Measurements from ENCODE around the gene PNPLA6.

The PNPLA6 gene

DNA sequence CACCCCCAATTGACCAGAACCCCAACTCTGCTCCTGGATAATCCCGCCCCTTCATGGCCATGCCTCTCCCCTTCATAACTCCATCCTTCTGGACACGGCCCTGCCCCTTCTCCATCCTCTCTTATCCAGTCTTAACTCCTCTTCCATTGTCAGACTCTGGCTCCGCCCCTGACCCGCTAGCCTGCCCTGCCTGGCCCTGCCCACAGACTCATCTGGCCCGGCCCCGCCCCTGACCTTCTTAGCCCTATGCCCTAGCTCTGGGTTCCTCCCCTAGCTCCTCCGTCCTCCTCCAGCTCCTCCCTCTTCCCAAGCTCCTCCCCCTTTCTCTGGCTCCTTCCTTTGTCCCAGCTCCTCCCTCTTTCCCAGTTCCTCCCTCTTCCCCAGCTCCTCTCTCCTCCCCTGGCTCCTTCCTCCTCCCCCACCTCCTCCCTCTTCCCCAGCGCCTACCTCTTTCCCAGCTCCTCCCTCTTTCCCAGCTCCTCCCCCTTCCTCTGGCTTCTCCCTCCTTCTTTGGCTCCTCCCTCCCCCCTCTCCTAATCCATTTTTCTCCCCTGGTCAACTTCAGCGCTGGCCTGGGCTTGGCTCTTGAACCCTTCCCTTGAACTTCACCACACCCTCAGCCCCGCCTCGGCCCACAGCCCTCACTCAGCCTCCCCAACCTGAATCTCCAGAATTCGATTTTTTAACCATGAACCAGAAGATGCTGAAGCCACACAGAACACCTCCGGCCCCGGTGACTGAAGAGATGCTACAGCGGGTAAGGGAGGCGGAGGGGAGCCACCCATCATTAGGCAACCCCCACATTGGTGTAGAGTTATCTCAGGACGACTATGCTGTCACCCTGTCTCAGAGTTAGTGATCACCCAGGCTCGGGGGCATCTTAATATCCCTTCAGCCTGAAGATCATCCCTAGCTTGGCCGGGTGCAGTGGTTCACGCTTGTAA, 28.9 kb upstream of the PNPLA6 start:
- TF ChIP-seq GATA1 (IDR thresholded peaks at IDR 0.05; ENCODE audit: low read depth, low read length) (no peak), POLR2A (IDR thresholded peaks at IDR 0.05; ENCODE audit: low read length) (no peak)
- peak; percentile 88 to 91 for DNase-seq

DNA sequence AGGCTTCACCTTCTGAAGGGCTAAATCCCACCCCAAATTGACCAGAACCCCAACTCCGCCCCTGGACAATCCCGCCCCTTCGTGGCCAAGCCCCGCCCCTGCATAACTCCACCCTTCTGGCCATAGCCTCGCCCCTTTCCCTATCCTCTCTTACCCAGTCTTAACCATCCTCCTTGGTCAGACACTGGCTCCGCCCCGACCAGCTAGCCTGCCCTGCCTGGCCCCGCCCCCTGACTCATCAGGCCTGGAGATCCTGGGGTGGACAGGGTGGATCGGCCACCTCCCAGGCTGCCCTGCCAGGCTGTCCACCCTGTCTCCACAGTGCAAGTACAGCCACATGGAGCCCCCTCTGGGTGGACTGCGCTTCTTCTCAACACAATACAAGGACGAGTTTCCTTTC, 27.6 kb upstream of the PNPLA6 start:
- TF ChIP-seq POLR2A (IDR thresholded peaks at IDR 0.05; ENCODE audit: low read length) (no peak), GATA1 (IDR thresholded peaks at IDR 0.05; ENCODE audit: low read depth, low read length) (no peak)
- DNase-seq: peak; percentile 89 to 90

- TF ChIP-seq GATA1 (IDR thresholded peaks at IDR 0.05; ENCODE audit: low read depth, low read length) (no peak), POLR2A (IDR thresholded peaks at IDR 0.05; ENCODE audit: low read length) (no peak)
- peak in 1 of 2 experiments; percentile 60 for DNase-seq
These were observed 25.9 kb upstream of the PNPLA6 start for GRCh38 chr19:7509625-7510024.

GRCh38 chr19:7512400-7512851, 23.1 kb upstream of the PNPLA6 start:
- TF ChIP-seq POLR2A (IDR thresholded peaks at IDR 0.05; ENCODE audit: low read length) (no peak), GATA1 (IDR thresholded peaks at IDR 0.05; ENCODE audit: low read depth, low read length) (no peak)
- no peak for DNase-seq

DNA sequence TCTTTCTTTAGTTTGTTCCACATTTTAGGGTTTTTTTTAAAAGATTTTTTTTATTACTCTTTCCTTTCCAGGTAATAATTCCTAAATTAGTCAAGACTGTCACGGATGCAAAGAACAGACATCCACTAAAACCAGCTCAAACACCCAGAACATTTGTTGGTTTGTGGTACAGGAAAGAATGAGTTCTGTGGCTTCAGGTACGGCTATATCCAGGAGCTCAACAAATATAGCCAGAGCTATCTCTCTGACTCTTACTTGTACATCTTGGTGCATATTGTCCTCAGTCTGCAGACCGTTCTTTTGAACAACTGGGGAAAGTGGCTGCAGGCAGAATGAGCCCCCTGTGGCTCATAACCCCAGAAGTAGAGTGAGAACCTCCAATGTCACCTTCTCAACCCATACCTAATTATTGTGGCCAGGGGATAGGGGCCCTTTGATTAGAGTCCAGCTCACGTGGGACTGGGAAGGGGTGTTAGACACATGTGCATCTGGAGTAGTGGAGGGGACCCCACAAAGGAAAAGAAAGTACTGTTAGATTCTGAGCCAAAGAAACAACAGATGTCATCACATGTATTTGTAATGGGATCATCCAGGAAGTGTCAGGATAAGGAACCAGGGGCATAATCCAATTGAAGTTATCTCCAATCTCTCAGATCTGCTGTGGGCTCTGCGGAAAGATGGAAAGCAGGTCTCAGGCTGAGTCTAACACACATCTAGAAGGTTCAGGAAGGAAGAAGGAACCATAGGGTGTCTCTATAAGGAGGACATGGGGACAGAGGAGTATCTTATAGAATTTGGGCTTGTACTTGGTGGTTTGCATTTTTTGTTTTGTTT, 21.5 kb upstream of the PNPLA6 start:
- DNase-seq: no peak
- TF ChIP-seq POLR2A (IDR thresholded peaks at IDR 0.05; ENCODE audit: low read length) (no peak), GATA1 (IDR thresholded peaks at IDR 0.05; ENCODE audit: low read depth, low read length) (no peak)

DNA sequence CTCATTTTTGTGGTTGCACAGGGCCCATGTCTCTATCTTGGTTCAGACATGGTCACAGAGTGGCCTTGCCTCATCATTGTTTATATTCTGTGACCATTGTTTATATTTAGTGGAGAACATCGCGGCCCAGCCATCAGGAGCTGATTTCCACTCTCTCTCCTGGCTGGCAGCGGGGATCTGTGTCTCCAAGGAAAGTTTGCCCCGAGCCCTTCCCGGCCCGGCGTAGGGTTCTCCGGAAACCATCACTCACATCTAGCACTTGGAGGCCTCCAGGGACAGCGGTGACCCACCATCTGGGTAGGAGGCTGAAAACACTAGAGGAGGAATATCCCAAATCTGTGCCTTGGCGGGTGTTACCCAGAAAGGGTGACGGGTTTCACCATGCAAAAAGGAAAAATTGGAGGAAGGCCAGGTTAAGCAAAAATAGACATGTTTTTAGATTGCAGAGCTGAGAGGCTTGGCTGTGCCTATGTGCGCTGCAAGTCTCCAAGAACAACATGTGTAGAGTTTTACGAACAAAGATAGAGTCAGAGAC, 20.3 kb upstream of the PNPLA6 start:
- no peak for DNase-seq
- TF ChIP-seq GATA1 (IDR thresholded peaks at IDR 0.05; ENCODE audit: low read depth, low read length): no peak
- TF ChIP-seq POLR2A (IDR thresholded peaks at IDR 0.05; ENCODE audit: low read length): no peak

- TF ChIP-seq POLR2A (IDR thresholded peaks at IDR 0.05; ENCODE audit: low read length) (no peak), GATA1 (IDR thresholded peaks at IDR 0.05; ENCODE audit: low read depth, low read length) (no peak)
- DNase-seq: peak in 1 of 2 experiments; percentile 50
These were observed 19.8 kb upstream of the PNPLA6 start, which contains the start of gene ZNF358 for GRCh38 chr19:7515645-7516151. Gene ZNF358 (plus strand): TSS chr19:7516103. CDS start chr19:7519243, 3,140 bp downstream.

DNA sequence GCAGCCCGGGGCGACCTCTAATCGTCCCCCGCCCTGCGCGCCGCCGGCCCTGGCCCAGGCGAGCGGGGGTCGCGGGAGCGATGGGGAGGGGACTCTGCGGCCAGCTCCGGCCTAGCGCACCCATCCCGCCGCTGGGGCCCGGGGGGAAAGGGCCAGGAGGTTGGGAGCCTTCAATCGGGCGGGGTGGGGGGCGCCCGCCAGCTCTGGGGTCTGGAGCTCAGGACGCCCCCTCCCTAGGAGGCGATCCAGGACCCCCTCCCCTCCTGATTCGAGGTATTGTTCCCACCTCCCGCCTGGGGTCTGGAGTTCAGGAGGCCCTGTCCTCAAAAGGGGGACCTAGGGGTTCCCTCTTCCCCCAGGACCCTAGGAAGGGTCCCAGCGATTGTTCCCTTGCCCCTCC, 19.2 kb upstream of the PNPLA6 start:
- TF ChIP-seq GATA1 (IDR thresholded peaks at IDR 0.05; ENCODE audit: low read depth, low read length): no peak
- TF ChIP-seq POLR2A (IDR thresholded peaks at IDR 0.05; ENCODE audit: low read length): no peak
- no peak for DNase-seq

DNA sequence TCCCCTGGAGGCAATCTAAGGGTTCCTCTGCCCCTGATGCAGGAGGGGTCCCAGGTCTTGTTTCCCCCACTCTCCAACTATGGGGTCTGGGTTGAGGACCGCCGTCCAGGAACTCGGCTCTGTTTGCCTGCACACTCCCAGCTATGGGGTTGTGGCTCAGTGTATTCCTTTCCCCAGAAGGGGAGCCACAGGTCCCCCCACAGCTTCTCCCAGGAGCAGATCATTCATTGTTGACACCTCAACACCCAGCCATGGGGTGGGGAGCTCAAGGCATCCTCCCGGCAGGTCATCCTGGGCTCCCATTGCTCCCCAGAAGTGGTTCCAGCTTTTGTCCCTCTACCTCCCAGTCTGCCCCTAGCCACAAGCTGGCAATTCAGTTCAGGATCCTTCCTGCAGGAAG, 18.6 kb upstream of the PNPLA6 start:
- no peak for DNase-seq
- TF ChIP-seq GATA1 (IDR thresholded peaks at IDR 0.05; ENCODE audit: low read depth, low read length) (no peak), POLR2A (IDR thresholded peaks at IDR 0.05; ENCODE audit: low read length) (no peak)

DNA sequence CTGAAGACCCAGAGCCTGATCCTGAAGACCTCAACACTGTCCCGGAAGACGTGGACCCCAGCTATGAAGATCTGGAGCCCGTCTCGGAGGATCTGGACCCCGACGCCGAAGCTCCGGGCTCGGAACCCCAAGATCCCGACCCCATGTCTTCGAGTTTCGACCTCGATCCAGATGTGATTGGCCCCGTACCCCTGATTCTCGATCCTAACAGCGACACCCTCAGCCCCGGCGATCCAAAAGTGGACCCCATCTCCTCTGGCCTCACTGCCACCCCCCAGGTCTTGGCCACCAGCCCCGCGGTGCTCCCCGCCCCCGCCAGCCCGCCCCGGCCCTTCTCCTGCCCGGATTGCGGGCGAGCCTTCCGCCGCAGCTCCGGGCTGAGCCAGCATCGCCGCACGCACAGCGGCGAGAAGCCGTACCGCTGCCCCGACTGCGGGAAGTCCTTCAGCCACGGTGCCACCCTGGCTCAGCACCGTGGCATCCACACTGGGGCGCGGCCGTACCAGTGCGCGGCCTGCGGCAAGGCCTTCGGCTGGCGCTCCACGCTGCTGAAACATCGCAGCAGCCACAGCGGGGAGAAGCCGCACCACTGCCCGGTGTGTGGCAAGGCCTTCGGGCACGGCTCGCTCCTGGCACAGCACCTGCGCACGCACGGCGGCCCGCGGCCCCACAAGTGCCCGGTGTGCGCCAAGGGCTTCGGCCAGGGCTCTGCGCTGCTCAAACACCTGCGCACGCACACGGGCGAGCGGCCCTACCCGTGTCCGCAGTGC, 16.0 kb upstream of the PNPLA6 start:
- no peak for DNase-seq
- TF ChIP-seq POLR2A (IDR thresholded peaks at IDR 0.05; ENCODE audit: low read length) (no peak), GATA1 (IDR thresholded peaks at IDR 0.05; ENCODE audit: low read depth, low read length) (no peak)

GRCh38 chr19:7520131-7521051, 15.1 kb upstream of the PNPLA6 start:
- DNase-seq: no peak
- no peak for TF ChIP-seq POLR2A (IDR thresholded peaks at IDR 0.05; ENCODE audit: low read length)
- no peak for TF ChIP-seq GATA1 (IDR thresholded peaks at IDR 0.05; ENCODE audit: low read depth, low read length)

GRCh38 chr19:7521551-7522071, 13.9 kb upstream of the PNPLA6 start:
- TF ChIP-seq POLR2A (IDR thresholded peaks at IDR 0.05; ENCODE audit: low read length): no peak
- TF ChIP-seq GATA1 (IDR thresholded peaks at IDR 0.05; ENCODE audit: low read depth, low read length): no peak
- no peak for DNase-seq
